Mammary epithelial cell (primary cell): ENCODE results near the gene RNF126.

Source experiments
- EZH2 ChIP-seq: IDR thresholded peaks from 2 replicates; pipeline ENCODE4 v1.6.1; 2012; ENCODE audit warnings: low read length, inconsistent platforms, borderline replicate concordance
- TF ChIP-seq, protein P1 (sequence below), 2 donors: IDR thresholded peaks in 1 of 2; conservative IDR thresholded peaks in 1 of 2; 2 replicates each; pipeline ENCODE4 v1.5.1; 2011 to 2012; ENCODE audit warnings: inconsistent platforms in 2 of 2, low read length in 2 of 2, mild to moderate bottlenecking in 2 of 2, control low read depth in 1 of 2, low read depth in 1 of 2; ENCODE audit not compliant: insufficient read depth in 1 of 2; ENCODE audit errors: extremely low read depth in 1 of 2

DNA sequence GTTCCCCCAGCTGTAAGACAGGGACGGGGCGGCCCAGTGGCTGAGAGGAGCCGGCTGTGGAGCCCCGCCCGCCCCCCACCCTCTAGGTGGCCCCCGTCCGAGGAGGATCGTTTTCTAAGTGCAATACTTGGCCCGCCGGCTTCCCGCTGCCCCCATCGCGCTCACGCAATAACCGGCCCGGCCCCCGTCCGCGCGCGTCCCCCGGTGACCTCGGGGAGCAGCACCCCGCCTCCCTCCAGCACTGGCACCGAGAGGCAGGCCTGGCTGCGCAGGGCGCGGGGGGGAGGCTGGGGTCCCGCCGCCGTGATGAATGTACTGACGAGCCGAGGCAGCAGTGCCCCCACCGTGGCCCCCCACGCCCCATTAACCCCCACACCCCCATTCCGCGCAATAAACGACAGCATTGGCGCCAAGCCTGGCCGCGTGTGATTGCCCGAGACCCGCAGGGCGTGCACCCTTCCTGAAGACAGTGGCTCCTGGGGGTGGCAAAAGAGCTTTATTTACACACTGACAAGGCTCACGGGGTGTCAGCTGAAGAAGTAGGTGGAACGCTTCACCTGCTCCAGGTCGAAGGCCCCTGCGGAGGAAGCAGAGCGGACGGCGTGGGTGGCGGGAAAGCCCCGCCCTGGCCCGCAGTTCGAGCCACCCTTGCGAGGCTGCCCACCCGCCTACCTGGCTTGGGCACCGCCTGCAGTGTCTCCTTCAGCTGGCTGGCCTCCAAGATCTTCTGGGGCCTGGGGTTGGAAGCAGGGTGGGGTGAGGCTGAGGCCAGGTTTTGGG, 46.1 kb downstream of the RNF126 start:
- no peak for TF ChIP-seq EZH2
- TF ChIP-seq, protein P1, sequence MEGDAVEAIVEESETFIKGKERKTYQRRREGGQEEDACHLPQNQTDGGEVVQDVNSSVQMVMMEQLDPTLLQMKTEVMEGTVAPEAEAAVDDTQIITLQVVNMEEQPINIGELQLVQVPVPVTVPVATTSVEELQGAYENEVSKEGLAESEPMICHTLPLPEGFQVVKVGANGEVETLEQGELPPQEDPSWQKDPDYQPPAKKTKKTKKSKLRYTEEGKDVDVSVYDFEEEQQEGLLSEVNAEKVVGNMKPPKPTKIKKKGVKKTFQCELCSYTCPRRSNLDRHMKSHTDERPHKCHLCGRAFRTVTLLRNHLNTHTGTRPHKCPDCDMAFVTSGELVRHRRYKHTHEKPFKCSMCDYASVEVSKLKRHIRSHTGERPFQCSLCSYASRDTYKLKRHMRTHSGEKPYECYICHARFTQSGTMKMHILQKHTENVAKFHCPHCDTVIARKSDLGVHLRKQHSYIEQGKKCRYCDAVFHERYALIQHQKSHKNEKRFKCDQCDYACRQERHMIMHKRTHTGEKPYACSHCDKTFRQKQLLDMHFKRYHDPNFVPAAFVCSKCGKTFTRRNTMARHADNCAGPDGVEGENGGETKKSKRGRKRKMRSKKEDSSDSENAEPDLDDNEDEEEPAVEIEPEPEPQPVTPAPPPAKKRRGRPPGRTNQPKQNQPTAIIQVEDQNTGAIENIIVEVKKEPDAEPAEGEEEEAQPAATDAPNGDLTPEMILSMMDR (conservative IDR thresholded peaks at IDR 0.05 in 1 of 2, IDR thresholded peaks at IDR 0.05 in 1 of 2; ENCODE audit: extremely low read depth in 1 of 2, insufficient read depth in 1 of 2, low read depth in 1 of 2, low read length in 2 of 2), result no peak
